GM18498 (cell line): ENCODE measurements around the gene RTL10.

Source experiments
- ATAC-seq: cut with Tn5 transposase; IDR thresholded peaks from one replicate; pipeline ENCODE4 v1.9.1; 2021; ENCODE audit warnings: mild to moderate bottlenecking, moderate library complexity; ENCODE audit not compliant: unreplicated experiment

RTL10 gene

GRCh38 chr22:19876314-19876940 is 21.8 kb upstream of the RTL10 start:
- ATAC-seq, result no peak

DNA sequence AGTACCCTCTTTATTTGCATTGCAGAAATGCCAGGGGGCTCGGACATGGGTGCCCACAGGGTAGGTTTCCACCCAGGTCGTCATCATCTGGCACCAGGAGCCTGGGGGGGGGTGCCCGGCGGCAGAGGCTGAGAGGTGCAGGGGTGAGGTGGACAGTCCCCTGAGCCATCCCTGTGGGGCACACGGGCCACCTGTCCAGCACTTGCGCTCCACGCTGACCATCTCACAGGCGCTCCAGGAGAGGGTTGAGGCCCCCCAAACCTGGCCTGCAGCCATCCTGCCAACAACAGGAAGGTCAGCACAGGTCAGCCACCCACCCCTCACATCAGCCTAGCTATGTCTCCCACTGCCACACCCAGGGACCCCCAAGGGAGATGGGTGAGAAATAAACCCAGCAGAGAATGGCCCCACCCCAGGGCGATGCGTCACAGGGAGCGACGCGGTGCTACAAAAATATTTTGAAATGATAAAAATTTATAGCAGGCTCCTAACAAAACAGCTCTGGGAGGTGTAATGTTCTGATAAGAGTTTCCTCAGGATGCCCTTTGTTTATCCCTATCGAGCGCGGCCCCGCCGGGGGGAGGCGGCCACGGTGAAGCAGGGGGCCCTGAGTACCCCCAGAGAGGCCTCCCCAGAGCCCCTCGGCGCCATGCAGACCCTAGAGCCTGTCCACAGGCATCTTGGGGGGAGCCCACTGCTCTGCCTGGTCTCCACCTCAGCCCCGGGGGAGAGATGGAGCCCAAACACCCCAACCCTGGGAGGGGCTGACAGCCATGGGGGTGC is 21.0 kb upstream of the RTL10 start:
- no peak for ATAC-seq

DNA sequence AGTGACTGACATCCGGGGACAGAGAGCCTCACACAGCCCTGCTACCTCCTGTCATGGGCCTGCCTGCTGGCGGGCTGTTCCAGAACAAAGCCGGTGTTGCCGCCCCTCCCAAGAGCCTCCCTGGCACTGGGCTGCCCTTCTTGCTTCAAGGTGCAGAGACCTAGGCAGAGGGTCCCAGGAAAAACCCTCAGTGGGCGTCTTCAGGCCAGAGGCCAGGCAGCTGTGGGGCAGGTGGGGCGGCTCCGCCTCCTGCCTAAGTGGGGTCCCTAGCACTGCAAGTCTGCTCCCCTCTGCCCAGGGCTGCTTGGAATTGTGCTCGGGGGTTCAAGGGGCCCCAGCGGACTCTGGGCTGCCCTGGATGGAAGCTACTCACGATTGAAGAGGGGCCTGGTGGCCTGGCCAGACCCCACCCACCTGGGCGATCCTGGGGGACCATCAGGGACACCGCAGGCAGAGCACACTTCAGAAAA is 20.4 kb upstream of the RTL10 start:
- ATAC-seq, result no peak

GRCh38 chr22:19874307-19875060 is 19.8 kb upstream of the RTL10 start:
- no peak for ATAC-seq

- ATAC-seq, result no peak
These were observed 19.3 kb upstream of the RTL10 start for GRCh38 chr22:19873960-19874306.

GRCh38 chr22:19873138-19873959 is 18.7 kb upstream of the RTL10 start:
- ATAC-seq, result no peak

DNA sequence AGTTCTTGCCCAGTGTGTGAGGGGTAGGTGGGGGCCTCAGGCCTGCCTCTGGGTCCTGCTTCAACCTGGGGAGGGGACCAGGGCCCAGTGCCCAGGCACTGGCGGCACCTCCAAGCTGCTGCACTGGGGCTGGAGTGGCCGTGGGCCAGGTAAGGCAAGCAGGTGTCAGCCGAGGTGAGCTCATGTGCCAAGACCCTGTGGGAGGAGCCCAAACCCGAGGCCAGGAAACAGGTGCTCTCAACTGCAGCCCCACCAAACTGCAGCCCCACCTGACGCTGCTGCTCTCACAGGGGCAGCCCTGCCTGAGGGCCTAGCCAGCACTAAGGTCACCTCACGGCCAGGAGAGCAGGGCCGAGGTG is 18.1 kb upstream of the RTL10 start:
- no peak for ATAC-seq

- no peak for ATAC-seq
These were observed 17.4 kb upstream of the RTL10 start for GRCh38 chr22:19871845-19872778.

DNA sequence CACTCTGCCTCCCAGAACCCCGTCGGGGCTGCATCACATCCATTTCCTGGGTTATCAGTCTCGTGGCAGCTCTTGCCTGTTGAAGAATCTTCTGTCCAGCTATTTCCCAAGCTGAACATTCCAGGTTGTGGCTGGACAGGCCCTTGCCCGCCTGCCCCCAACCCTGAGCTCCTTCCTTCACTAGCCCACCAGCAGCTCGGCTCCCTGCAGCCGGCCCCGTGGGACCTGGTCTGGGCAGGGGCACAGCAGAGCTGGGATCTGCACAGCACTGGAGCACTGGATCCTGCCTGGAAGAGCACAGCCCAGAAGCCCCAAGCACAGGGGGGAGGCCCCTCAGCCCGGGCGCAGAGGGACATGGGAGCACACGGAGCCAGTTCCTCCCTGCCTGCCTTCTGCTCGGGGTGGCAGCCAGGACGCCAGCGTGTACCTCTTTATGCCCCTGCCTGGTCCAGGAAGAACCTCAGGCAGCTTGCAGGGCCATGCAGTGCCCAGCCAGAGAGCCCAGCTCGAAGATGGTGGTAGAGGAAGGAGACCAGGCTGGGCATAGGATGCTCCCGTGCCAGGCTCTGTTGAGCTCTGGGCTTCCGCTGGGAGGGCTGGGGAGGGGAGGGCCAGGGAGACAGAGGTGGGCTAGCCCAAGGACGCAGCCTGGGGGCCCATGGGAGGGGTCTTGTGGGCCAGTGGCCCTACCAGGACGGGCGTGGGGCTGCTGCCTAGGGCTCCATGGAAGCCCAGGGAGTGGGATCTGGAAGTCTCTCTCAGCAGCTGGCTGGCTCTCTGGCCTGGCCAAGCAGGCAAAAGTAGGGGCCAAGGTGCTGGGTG is 16.6 kb upstream of the RTL10 start:
- ATAC-seq, result no peak

DNA sequence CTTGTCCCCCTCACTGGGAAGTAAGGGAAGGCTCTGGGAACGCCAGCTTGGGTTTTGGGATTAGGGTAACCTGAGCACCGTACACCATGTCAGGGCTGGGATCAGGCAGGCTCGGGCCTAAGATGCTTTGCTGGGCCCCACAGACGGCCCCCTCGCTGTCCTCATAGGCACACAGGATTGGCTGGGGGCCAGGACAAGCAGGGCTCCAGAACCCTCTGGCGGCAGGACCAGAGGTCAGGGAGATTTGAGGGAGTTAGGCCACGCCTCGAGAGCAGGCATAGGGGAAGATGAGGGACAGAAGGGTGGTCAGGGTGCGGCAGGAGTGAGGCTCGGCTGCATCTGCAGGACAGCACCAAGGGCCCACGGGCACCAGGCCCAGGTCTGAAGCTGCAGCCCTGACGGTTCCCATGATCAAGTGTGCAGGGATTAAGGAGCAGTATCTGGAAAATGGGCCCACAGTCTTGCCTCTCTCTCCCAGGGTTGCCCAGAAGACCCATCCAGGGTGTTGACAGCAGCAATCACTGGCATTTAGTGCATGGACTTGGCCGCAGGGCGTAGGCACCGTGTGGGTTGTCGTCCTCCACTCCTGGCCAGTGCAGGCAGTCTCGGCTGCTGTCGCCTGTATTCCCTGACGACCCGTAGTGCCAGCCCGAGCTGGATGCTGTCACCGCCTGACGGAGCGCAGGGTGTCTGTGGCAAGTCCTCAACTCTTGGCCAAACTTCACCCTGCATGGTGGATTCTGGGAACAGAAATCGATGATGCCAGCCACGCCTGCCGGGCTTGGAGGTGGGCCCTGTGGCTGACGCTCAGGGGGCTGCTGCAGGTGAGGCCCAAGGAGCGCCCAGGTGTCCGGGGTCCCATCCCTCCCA is 15.7 kb upstream of the RTL10 start:
- no peak for ATAC-seq

DNA sequence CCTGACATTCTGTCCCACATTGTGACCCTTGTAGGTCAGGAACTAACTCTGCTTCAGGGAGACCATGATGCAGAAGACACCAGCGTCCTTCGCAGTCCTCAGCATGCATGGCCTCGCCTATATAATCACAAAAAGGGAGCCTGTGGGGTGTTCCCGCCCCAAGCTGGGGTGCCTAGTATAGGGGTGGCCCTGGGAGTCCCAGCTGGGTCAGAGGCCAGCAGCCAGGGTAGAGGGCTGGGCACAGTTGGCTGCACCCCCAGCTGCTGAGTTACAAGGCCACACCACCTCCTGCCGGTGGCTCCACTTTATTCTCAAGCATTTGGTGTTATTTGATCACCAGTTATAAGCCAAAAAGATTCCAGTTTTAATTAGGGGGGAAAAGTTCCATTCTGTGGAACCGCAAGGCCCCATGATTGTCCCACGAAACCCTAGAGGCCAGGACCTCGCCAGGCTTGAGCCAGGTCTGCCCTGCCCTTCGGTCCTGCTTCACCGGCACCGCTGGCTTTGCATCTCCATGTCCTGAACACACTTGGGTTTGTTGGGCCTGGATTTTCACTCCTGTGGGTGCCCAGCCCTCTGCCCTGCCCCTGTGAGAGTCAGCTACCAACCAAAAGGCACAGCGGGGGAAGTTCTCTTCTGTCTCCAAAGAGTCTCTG is 15.0 kb upstream of the RTL10 start:
- no peak for ATAC-seq

DNA sequence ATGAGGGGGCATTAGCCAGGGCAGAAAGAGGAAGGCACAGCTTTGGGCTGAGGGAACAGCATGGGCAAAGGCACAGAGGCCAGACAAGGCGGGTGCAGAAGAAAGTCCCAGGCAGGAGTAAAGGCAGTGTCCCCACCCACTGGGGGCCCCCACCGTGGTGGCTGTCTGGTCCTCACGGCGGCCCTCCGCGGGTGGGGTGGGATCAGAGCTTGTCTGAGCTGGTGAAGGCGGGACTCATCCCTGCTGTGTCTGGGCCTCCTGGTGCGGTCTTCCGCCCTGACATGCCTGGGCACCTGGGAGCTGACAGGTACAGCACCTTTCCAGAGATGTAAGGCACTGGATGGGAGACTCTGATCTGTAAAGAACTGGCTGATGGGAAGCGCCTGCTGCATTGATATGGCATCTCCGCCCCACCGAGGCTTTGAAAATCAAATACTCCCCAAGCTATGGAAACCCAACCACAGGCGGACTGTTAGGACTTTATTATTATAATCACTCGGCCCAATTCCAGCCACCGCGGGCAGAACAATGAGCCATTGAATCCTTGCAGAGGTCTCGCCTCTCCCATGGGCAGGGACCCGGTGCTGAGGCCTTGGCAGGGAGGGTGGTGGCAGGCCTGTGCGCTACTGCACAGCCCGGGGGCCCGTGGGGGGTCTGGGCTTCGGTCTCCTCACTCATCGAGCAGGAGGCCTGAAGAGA is 14.2 kb upstream of the RTL10 start:
- no peak for ATAC-seq

GRCh38 chr22:19868333-19868732 is 13.7 kb upstream of the RTL10 start:
- ATAC-seq, result no peak

DNA sequence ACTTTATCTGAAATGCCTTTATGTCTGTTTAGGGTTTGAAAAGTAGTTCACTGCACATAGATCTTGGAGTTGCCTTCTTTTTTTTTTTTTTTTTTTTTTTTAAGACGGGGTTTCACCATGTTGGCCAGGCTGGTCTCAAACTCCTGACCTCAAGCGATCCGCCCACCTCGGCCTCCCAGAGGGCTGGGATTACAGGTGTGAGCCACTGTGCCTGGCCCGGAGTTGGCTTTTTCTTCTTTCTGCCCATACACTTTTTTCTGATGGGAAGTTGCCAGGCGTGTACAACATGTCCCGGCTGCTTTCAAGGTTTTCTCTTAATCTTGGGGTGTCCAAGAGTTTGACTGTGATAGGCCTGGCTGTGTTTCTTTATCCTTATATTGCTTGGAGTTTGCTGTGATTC is 12.9 kb upstream of the RTL10 start:
- no peak for ATAC-seq

DNA sequence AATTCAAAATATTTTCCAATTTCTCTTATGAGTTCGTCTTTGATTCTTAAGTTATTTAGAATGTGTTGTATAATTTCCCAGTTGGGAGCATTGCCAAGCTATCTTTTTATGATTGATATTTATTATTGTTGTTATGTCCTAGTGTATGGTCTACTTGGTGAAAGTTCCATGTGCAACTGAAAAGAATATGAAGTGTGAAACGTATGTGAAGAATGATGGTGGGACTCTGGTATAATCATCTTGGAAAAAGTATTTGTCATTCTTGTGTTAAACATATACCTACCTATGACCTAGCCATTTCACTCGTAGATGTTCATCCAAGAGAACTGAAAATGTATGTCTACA is 12.0 kb upstream of the RTL10 start:
- no peak for ATAC-seq

- ATAC-seq, result no peak
These were observed 10.6 kb upstream of the RTL10 start for GRCh38 chr22:19865141-19865829.
